PC-9 (cell line): Measurements from ENCODE around the gene PLS3.

Experiments used
- EZH2 ChIP-seq: fragments of 200-600 bp; sonication (generic); IDR thresholded peaks from 2 replicates; pipeline ENCODE4 v1.8.0; 2017; ENCODE audit warnings: antibody characterized with exemption, low read depth
- TF ChIP-seq, protein P1 (sequence below): fragments of 200-600 bp; sonication (generic); conservative IDR thresholded peaks from 2 replicates; pipeline ENCODE4 v1.6.1; 2017; ENCODE audit warnings: mixed run types, antibody characterized with exemption, mild to moderate bottlenecking, moderate library complexity

DNA sequence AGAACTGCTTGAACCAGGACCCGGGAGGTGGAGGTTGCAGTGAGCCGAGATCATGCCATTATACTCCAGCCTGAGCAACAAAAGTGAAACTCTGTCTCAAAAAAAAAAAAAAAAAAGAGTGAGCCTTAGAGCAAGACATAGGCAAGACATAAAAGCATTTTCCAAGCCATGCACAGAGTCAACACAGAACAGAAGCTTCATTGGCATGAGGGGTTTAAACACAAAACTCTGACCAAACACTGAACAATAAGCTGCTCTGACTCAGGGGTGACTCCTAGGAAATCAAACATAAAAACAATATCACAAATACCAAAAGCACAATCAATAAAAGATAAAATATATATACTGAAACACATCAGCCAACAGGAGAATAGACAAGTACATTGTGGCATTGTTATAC lies 136.8 kb downstream of the PLS3 start:
- TF ChIP-seq, protein P1, sequence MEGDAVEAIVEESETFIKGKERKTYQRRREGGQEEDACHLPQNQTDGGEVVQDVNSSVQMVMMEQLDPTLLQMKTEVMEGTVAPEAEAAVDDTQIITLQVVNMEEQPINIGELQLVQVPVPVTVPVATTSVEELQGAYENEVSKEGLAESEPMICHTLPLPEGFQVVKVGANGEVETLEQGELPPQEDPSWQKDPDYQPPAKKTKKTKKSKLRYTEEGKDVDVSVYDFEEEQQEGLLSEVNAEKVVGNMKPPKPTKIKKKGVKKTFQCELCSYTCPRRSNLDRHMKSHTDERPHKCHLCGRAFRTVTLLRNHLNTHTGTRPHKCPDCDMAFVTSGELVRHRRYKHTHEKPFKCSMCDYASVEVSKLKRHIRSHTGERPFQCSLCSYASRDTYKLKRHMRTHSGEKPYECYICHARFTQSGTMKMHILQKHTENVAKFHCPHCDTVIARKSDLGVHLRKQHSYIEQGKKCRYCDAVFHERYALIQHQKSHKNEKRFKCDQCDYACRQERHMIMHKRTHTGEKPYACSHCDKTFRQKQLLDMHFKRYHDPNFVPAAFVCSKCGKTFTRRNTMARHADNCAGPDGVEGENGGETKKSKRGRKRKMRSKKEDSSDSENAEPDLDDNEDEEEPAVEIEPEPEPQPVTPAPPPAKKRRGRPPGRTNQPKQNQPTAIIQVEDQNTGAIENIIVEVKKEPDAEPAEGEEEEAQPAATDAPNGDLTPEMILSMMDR = no peak
- TF ChIP-seq EZH2 = no peak
